ENCODE data around the gene ELN. TPM values are rescaled to one million over a fixed set of nuclear protein-coding genes. Genes with fewer than 3 reads are reported as not detected.

Gene ELN
- total and polyA plus RNA-seq, 2 donors (not counting 1 experiment from before 2014, with no cell fraction given), result 2.1 to 11.0 TPM

DNA sequence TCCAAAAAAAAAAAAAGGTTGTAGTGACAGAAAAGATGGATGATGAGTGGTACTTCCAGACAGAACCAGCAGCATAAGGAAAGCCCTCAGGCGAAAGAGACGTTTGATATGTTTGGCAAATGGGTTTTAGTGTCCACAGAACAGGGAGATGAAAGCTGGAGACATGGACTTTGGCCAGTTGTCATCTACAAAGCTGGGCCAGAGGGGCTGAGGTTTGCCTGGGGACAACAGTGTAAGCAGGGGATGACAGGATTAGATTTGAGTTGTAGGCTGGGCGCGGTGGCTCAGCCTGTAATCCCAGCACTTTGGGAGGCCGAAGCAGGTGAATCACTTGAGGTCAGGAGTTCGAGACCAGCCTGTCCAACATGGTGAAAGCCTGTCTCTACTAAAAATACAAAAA lies 47.8 kb upstream of the ELN start:
- no peaks in the 10 kb centered on the region for H3K36me3 ChIP-seq (ENCODE audit: control insufficient read depth, insufficient read depth, low read length)

GRCh38 chr7:73981933-73982332 lies 46.0 kb upstream of the ELN start:
- Histone ChIP-seq H3K4me2 (ENCODE audit: extremely low read depth, insufficient read depth, low read length) (no peak overlapping the region), H4K20me1 (ENCODE audit: control insufficient read depth, extremely low read depth, insufficient read depth, low read length) (no peaks in the 10 kb centered on the region), H3K79me2 (ENCODE audit: control insufficient read depth, insufficient read depth, low read length) (no peaks in the 10 kb centered on the region), H3K4me1 (ENCODE audit: control insufficient read depth, extremely low read depth, insufficient read depth, low read length) (peaks cover 3% of the 10 kb centered on the region), H3K36me3 (ENCODE audit: control insufficient read depth, insufficient read depth, low read length) (no peaks in the 10 kb centered on the region), H3K9me3 (ENCODE audit: control insufficient read depth, insufficient read depth, low read depth, low read length) (no peaks in the 10 kb centered on the region), H3K27ac (ENCODE audit: insufficient read depth, low read length) (no peak overlapping the region), H3K4me3 (replicated peaks in 1 of 4; ENCODE audit: control extremely low read depth in 1 of 4, insufficient read depth in 1 of 4, low read depth in 3 of 4, low read length in 4 of 4) (no peak overlapping the region), H2AFZ (ENCODE audit: low read length) (no peak overlapping the region), H3K9ac (ENCODE audit: insufficient read depth, low read length) (no peak overlapping the region), H3K27me3 (ENCODE audit: control insufficient read depth, insufficient read depth, low read length) (no peaks in the 10 kb centered on the region)
- no peak for DNase-seq (ENCODE audit: low read depth in 2 of 2)
- no peak for TF ChIP-seq CTCF (conservative IDR thresholded peaks at IDR 0.05 in 1 of 2, IDR thresholded peaks at IDR 0.05 in 1 of 2; ENCODE audit: low read depth in 1 of 2, low read length in 2 of 2)

More for the DNA sequence above, 47.8 kb upstream of the ELN start:
- peaks cover 2% of the 10 kb centered on the region for H3K4me1 ChIP-seq (ENCODE audit: control insufficient read depth, extremely low read depth, insufficient read depth, low read length)
- no peaks in the 10 kb centered on the region for H3K27me3 ChIP-seq (ENCODE audit: control insufficient read depth, insufficient read depth, low read length)
- no peak overlapping the region for H3K27ac ChIP-seq (ENCODE audit: insufficient read depth, low read length)
- H3K9ac ChIP-seq (ENCODE audit: insufficient read depth, low read length), result no peak overlapping the region
- H4K20me1 ChIP-seq (ENCODE audit: control insufficient read depth, extremely low read depth, insufficient read depth, low read length), result no peaks in the 10 kb centered on the region
- no peak for DNase-seq (ENCODE audit: low read depth in 2 of 2)
- H2AFZ ChIP-seq (ENCODE audit: low read length), result no peak overlapping the region
- no peak for TF ChIP-seq EZH2 (IDR thresholded peaks at IDR 0.05; ENCODE audit: low read length, missing control alignments)
- no peak for TF ChIP-seq CTCF (conservative IDR thresholded peaks at IDR 0.05 in 1 of 2, IDR thresholded peaks at IDR 0.05 in 1 of 2; ENCODE audit: low read depth in 1 of 2, low read length in 2 of 2)
- H3K9me3 ChIP-seq (ENCODE audit: control insufficient read depth, insufficient read depth, low read depth, low read length), result no peaks in the 10 kb centered on the region
- no peak overlapping the region for H3K4me2 ChIP-seq (ENCODE audit: extremely low read depth, insufficient read depth, low read length)
- no peaks in the 10 kb centered on the region for H3K79me2 ChIP-seq (ENCODE audit: control insufficient read depth, insufficient read depth, low read length)
- no peak overlapping the region for H3K4me3 ChIP-seq (replicated peaks in 1 of 4; ENCODE audit: control extremely low read depth in 1 of 4, insufficient read depth in 1 of 4, low read depth in 3 of 4, low read length in 4 of 4)

- Histone ChIP-seq H3K79me2 (ENCODE audit: control insufficient read depth, insufficient read depth, low read length) (no peaks in the 10 kb centered on the region), H3K9me3 (ENCODE audit: control insufficient read depth, insufficient read depth, low read depth, low read length) (no peaks in the 10 kb centered on the region), H2AFZ (ENCODE audit: low read length) (no peak overlapping the region), H3K27me3 (ENCODE audit: control insufficient read depth, insufficient read depth, low read length) (no peaks in the 10 kb centered on the region), H3K27ac (ENCODE audit: insufficient read depth, low read length) (no peak overlapping the region), H3K4me2 (ENCODE audit: extremely low read depth, insufficient read depth, low read length) (no peak overlapping the region), H3K9ac (ENCODE audit: insufficient read depth, low read length) (no peak overlapping the region), H3K4me1 (ENCODE audit: control insufficient read depth, extremely low read depth, insufficient read depth, low read length) (peaks cover 2% of the 10 kb centered on the region), H4K20me1 (ENCODE audit: control insufficient read depth, extremely low read depth, insufficient read depth, low read length) (no peaks in the 10 kb centered on the region), H3K36me3 (ENCODE audit: control insufficient read depth, insufficient read depth, low read length) (no peaks in the 10 kb centered on the region), H3K4me3 (replicated peaks in 1 of 4; ENCODE audit: control extremely low read depth in 1 of 4, insufficient read depth in 1 of 4, low read depth in 3 of 4, low read length in 4 of 4) (no peak overlapping the region)
- no peak for DNase-seq (ENCODE audit: low read depth in 2 of 2)
- TF ChIP-seq CTCF (conservative IDR thresholded peaks at IDR 0.05 in 1 of 2, IDR thresholded peaks at IDR 0.05 in 1 of 2; ENCODE audit: low read depth in 1 of 2, low read length in 2 of 2) (no peak), EZH2 (IDR thresholded peaks at IDR 0.05; ENCODE audit: low read length, missing control alignments) (no peak)
These were observed 44.4 kb upstream of the ELN start for GRCh38 chr7:73983437-73984164.

All from fibroblast of lung (primary cell).